Activated CD4-positive, CD25-positive, alpha-beta regulatory T cell treated with anti-CD3 and anti-CD28 coated beads, Interleukin-2, amount 50 U/mL, for 24 hours (primary cell): ENCODE data around the gene CNFN.

ENCODE experiments used
- ATAC-seq, 2 donors: fragments of 150-1000 bp; cut with Tn5 transposase; one replicate each; pipeline ENCODE4 v1.10.0; 2021; ENCODE audit warnings: mild to moderate bottlenecking in 1 of 2, moderate library complexity in 1 of 2

CNFN gene

GRCh38 chr19:42370626-42371175, 19.4 kb downstream of the CNFN start:
- no peak for ATAC-seq

- no peak for ATAC-seq
Observed at GRCh38 chr19:42370068-42370520, 20.0 kb downstream of the CNFN start.

- no peak for ATAC-seq
Observed at GRCh38 chr19:42369433-42370067, 20.5 kb downstream of the CNFN start.

- ATAC-seq = no peak
Observed at GRCh38 chr19:42368765-42369164, 21.3 kb downstream of the CNFN start.

- no peak for ATAC-seq
Observed at GRCh38 chr19:42368360-42368759, 21.7 kb downstream of the CNFN start.

- no peak for ATAC-seq
Observed at GRCh38 chr19:42367929-42368328, 22.2 kb downstream of the CNFN start.

GRCh38 chr19:42366673-42367072, 23.4 kb downstream of the CNFN start:
- no peak for ATAC-seq

GRCh38 chr19:42363614-42364346, 26.3 kb downstream of the CNFN start:
- ATAC-seq = no peak

- no peak for ATAC-seq
Observed at GRCh38 chr19:42362891-42363440, 27.1 kb downstream of the CNFN start.

GRCh38 chr19:42362342-42362741, 27.8 kb downstream of the CNFN start:
- no peak for ATAC-seq

- ATAC-seq = no peak
Observed at GRCh38 chr19:42361545-42361910, 28.6 kb downstream of the CNFN start.

- no peak for ATAC-seq
Observed at GRCh38 chr19:42360787-42361544, 29.1 kb downstream of the CNFN start.

GRCh38 chr19:42357290-42357689, 32.8 kb downstream of the CNFN start:
- ATAC-seq = no peak

- no peak for ATAC-seq
Observed at GRCh38 chr19:42356686-42357085, 33.4 kb downstream of the CNFN start.

- no peak for ATAC-seq
Observed at GRCh38 chr19:42355896-42356295, 34.2 kb downstream of the CNFN start.

- ATAC-seq = no peak
Observed at GRCh38 chr19:42353341-42354015, 36.6 kb downstream of the CNFN start.

GRCh38 chr19:42352301-42353259, 37.5 kb downstream of the CNFN start:
- peak; percentile 41 to 59 for ATAC-seq

GRCh38 chr19:42351079-42351735, 38.9 kb downstream of the CNFN start:
- ATAC-seq = no peak

- no peak for ATAC-seq
Observed at GRCh38 chr19:42350417-42350816, 39.7 kb downstream of the CNFN start.

- ATAC-seq = no peak
Observed at GRCh38 chr19:42349378-42350107, 40.6 kb downstream of the CNFN start.
